ENCODE measurements around the gene CPNE9. TPM values are rescaled to one million over a fixed set of nuclear protein-coding genes. Genes with fewer than 3 reads are reported as not detected.

Gene CPNE9
- total RNA-seq, 1 experiment from 2014 or later = 0.07 TPM

- H3K27me3 ChIP-seq (ENCODE audit: low read length) = no peaks in the 10 kb centered on the region
- no peak for DNase-seq
- H3F3A ChIP-seq (ENCODE audit: low read length, unreplicated experiment) = no peaks in the 10 kb centered on the region
- no peak overlapping the region for H3K27ac ChIP-seq (ENCODE audit: low read length)
- H2AFZ ChIP-seq (ENCODE audit: low read length) = no peak overlapping the region
- POLR2A ChIA-PET (ENCODE audit: unreplicated experiment) = no interaction called here
- no peak for ATAC-seq
- no peaks in the 10 kb centered on the region for H4K20me1 ChIP-seq (ENCODE audit: low read length)
- no peak overlapping the region for H3K4me3 ChIP-seq (ENCODE audit: low read length)
- peaks cover 12% of the 10 kb centered on the region for H3K4me1 ChIP-seq (ENCODE audit: insufficient read depth, low read length)
- H3K9me3 ChIP-seq (ENCODE audit: low read length) = no peaks in the 10 kb centered on the region
- H3K79me2 ChIP-seq (ENCODE audit: low read length) = no peaks in the 10 kb centered on the region
- H3K4me2 ChIP-seq (ENCODE audit: low read length) = no peak overlapping the region
- H3K9me2 ChIP-seq (replicated peaks; ENCODE audit: low read length) = no peaks in the 10 kb centered on the region
- TF ChIP-seq CTCF (conservative IDR thresholded peaks at IDR 0.05; ENCODE audit: low read depth, low read length) = no peak
- no peak for TF ChIP-seq EZH2phosphoT487 (IDR thresholded peaks at IDR 0.05; ENCODE audit: borderline replicate concordance, low read length)
- no peak for TF ChIP-seq EZH2 (IDR thresholded peaks at IDR 0.05; ENCODE audit: low read length, unreplicated experiment)
- BruUV-seq (replicated peaks) = no TSS peak
- CTCF ChIA-PET = no interaction called here
- intact Hi-C loops (cut with micrococcal nuclease) = no loop called here
- peaks cover 19% of the 10 kb centered on the region; the same call in 1 of the 2 replicates for H3K36me3 ChIP-seq (ENCODE audit: low read depth, low read length)
- H3K9ac ChIP-seq (ENCODE audit: low read length) = no peak overlapping the region
These were observed 24.1 kb upstream of the CPNE9 start for GRCh38 chr3:9679476-9680080.

GRCh38 chr3:9681011-9681722 is 22.5 kb upstream of the CPNE9 start:
- no peaks in the 10 kb centered on the region for H3K9me2 ChIP-seq (replicated peaks; ENCODE audit: low read length)
- ATAC-seq (no peak), DNase-seq (no peak)
- no peaks in the 10 kb centered on the region for H3F3A ChIP-seq (ENCODE audit: low read length, unreplicated experiment)
- peaks cover 12% of the 10 kb centered on the region for H3K4me1 ChIP-seq (ENCODE audit: insufficient read depth, low read length)
- H3K9me3 ChIP-seq (ENCODE audit: low read length) = no peaks in the 10 kb centered on the region
- ChIA-PET POLR2A (ENCODE audit: unreplicated experiment) (no interaction called here), CTCF (no interaction called here)
- TF ChIP-seq EZH2phosphoT487 (IDR thresholded peaks at IDR 0.05; ENCODE audit: borderline replicate concordance, low read length) = no peak
- TF ChIP-seq EZH2 (IDR thresholded peaks at IDR 0.05; ENCODE audit: low read length, unreplicated experiment) = no peak
- TF ChIP-seq CTCF (conservative IDR thresholded peaks at IDR 0.05; ENCODE audit: low read depth, low read length) = no peak
- H3K27ac ChIP-seq (ENCODE audit: low read length) = no peak overlapping the region
- H3K27me3 ChIP-seq (ENCODE audit: low read length) = no peaks in the 10 kb centered on the region
- H3K36me3 ChIP-seq (ENCODE audit: low read depth, low read length) = peaks cover 27% of the 10 kb centered on the region; the same call in 1 of the 2 replicates
- BruUV-seq (replicated peaks) = no TSS peak
- H3K79me2 ChIP-seq (ENCODE audit: low read length) = no peaks in the 10 kb centered on the region
- no peak overlapping the region for H3K4me2 ChIP-seq (ENCODE audit: low read length)
- H2AFZ ChIP-seq (ENCODE audit: low read length) = no peak overlapping the region
- intact Hi-C loops (cut with micrococcal nuclease) = no loop called here
- no peaks in the 10 kb centered on the region for H4K20me1 ChIP-seq (ENCODE audit: low read length)
- H3K9ac ChIP-seq (ENCODE audit: low read length) = no peak overlapping the region
- no peak overlapping the region for H3K4me3 ChIP-seq (ENCODE audit: low read length)

GRCh38 chr3:9681723-9682081 is 21.9 kb upstream of the CPNE9 start:
- no peaks in the 10 kb centered on the region for H3K9me2 ChIP-seq (replicated peaks; ENCODE audit: low read length)
- ATAC-seq (no peak), DNase-seq (no peak)
- H3K27ac ChIP-seq (ENCODE audit: low read length) = no peak overlapping the region
- intact Hi-C loops (cut with micrococcal nuclease) = no loop called here
- no TSS peak for BruUV-seq (replicated peaks)
- no peak overlapping the region for H3K4me3 ChIP-seq (ENCODE audit: low read length)
- H3K9me3 ChIP-seq (ENCODE audit: low read length) = no peaks in the 10 kb centered on the region
- POLR2A ChIA-PET (ENCODE audit: unreplicated experiment) = no interaction called here
- no peak overlapping the region for H3K9ac ChIP-seq (ENCODE audit: low read length)
- no peaks in the 10 kb centered on the region for H3K27me3 ChIP-seq (ENCODE audit: low read length)
- H4K20me1 ChIP-seq (ENCODE audit: low read length) = no peaks in the 10 kb centered on the region
- TF ChIP-seq EZH2 (IDR thresholded peaks at IDR 0.05; ENCODE audit: low read length, unreplicated experiment) (no peak), EZH2phosphoT487 (IDR thresholded peaks at IDR 0.05; ENCODE audit: borderline replicate concordance, low read length) (no peak), CTCF (conservative IDR thresholded peaks at IDR 0.05; ENCODE audit: low read depth, low read length) (no peak)
- peaks cover 7% of the 10 kb centered on the region for H3K4me1 ChIP-seq (ENCODE audit: insufficient read depth, low read length)
- H3K4me2 ChIP-seq (ENCODE audit: low read length) = no peak overlapping the region
- CTCF ChIA-PET = no interaction called here
- H2AFZ ChIP-seq (ENCODE audit: low read length) = no peak overlapping the region
- H3F3A ChIP-seq (ENCODE audit: low read length, unreplicated experiment) = no peaks in the 10 kb centered on the region
- no peaks in the 10 kb centered on the region for H3K79me2 ChIP-seq (ENCODE audit: low read length)
- H3K36me3 ChIP-seq (ENCODE audit: low read depth, low read length) = peaks cover 29% of the 10 kb centered on the region; the same call in 1 of the 2 replicates
